ENCODE measurements around the gene MYOZ2.

MYOZ2 gene

DNA sequence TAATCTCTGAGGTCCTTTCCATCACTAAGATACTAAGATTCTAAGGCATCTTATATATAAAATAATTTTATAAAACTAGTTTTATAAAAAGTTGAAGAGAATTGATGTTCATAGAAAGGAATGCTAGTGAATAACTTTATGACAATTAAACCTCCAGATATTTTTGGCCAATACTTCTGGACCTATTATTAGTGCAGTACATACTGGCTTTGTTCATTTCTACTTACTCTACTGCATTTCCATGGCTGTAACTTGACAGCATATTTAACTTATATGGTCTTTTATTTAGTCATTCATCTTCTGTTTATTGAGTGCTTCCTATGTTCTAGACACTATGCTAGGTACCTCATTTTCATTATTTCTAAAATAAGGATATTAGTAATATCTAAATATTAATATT lies 70.1 kb downstream of the MYOZ2 start:
- DNase-seq: no peak

GRCh38 chr4:119206178-119206577 lies 70.5 kb downstream of the MYOZ2 start:
- no peak for DNase-seq

DNA sequence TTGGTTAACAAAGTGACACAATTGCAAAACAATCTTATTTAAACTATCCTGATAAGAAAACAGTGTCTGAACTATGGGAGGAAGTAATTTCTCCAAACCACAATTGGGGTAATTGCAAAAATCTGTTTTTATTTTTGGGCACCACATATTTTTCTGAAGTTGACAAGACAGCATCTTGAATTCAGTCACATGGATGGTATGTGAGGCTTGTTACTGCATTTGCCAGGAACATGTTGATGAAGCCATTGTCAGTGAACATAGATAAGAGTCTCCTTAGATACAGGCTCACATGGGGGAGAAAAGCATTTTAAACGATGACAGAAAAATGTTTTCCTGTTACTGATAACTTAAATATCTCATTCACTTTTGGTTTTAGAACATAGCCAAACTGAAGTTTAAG lies 71.4 kb downstream of the MYOZ2 start:
- no peak for DNase-seq

DNA sequence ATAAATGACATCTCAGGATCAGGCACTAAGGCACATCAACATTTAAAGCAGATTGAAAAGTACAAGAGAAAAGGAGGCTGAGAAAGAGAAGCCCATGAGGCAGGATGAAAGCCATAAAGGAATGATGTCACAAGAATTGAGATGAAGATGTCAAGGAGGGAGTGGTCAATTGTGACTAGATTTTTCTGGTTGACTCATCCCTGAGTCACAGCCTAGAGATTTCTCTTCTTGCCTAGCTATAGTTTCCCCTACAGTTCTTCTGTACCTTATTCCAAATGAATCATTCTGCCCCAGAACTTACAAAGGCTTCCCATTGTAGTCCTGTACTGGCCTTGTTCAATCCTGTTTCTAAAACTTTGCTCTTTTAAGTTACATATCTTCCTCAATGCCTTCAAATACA lies 73.4 kb downstream of the MYOZ2 start:
- peak; percentile 60 for DNase-seq

GRCh38 chr4:119209586-119209985 lies 74.0 kb downstream of the MYOZ2 start:
- no peak for DNase-seq

DNA sequence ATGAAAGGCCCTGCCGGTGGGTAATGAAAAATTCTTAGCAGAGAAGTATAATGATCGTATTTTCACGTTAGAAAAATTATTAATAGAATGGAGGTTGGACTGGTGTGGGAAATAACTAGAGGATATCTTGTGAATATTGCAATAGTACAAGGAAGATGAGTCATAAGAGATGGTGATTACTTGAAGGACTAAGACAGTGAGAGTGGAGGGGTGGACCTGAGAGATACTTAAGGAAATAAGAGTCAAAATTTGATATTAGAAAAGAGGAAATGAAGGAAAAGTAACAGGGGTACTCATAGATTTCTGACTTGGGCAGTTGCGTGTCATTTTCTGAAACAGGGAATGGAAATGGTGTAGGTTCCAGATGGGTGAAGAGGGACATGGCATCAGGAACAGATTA lies 75.1 kb downstream of the MYOZ2 start:
- no peak for DNase-seq

GRCh38 chr4:119211867-119212233 lies 76.2 kb downstream of the MYOZ2 start:
- DNase-seq: no peak

DNA sequence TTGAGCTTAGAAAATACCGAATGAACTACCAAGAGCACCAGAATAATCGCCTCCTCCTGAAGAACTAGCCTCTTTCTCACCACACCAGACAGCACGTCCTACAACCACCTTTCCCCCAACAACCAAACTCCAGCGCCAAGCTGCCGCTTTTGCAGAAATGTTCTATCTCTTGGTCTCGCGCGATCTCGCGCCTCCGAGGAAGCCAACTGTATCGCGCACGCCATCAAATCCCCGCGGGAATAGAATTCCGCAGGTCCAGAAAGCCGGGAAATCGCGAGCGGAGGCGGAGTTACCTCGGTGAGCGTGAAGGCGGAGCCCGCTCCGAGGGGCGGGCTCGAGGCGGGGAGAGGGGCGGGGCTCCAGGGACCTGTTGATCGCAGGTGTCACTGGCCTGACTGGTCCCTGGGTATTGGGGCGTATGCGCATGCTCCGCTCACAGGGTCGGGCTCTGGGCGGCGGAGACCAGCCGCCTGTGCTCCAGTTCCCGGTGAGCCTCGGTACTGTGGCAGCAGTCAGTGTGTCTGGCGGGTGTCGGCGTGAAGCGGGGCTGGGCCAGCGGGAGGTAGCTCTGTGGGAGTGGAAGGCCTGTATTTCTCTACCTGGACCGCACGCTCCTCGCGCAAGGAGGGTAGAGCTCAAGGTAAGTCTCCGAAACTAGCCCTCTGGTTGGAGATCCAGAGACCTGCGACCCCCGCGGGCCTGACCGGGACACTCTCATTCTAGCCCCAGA lies 76.8 kb downstream of the MYOZ2 start, which contains the start of gene USP53:
USP53 (plus strand) TSS at position 480 of the 730 bp plus-strand sequence. CDS start 27,047 bp downstream, outside the sequence.
- DNase-seq: peak; percentile 97

- peak; percentile 32 for DNase-seq
These were observed 77.5 kb downstream of the MYOZ2 start for GRCh38 chr4:119212964-119213606.

DNA sequence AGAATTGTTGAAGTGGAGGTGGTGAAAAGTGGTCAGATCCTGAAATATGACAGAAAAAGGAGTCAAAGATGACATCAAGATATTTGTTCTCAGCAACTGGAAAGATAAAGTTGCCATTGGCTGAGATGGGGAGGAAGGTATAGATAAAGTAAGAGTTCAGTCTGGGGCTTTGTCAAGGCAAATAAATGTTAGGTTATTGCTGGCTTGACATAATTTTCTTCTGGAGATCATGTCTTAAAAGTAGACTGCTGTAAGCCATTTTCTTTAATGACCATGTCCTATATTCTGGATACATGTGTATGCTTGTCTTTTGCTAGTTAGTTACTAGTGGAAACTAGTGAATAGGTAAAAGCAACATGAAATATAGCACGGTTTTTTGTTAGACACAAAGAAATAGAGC lies 82.5 kb downstream of the MYOZ2 start:
- no peak for DNase-seq

DNA sequence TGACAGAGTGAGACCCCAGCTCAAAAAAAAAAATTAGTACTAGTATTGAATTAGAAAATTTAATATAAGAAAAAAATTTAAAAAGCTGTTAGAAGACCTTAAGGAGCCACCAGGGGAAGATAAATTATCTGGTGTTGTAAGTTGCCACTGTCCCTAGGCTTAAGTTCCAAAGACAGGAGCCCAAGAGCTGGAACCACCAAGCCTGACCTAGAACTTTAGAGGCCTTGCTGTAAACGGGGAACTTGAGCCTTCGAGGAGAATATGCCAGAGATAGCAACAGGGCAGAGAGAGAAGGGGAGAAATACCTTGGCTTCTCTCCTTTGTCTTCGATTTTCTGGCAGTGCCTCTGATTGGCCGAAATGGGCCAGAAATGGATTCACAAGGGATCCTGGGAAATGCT lies 85.8 kb downstream of the MYOZ2 start:
- no peak for DNase-seq

DNA sequence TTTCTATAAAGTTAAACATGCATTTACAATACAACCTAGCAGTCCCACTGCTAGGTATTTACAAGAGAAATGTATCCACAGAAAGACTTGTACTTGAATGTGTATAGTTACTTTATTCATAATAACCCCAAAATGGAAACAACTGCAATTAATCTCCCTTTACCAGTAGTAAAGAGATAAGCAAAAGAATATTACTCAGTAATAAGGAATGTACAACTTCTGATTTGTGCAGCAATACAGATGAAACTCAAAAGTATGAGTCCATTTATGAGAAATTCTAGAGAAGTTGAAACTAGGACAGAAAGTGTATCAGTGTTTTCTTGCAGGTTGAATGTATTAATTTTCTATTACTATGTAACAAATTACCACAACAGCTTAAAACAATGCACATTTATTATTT lies 92.1 kb downstream of the MYOZ2 start:
- DNase-seq: no peak

DNA sequence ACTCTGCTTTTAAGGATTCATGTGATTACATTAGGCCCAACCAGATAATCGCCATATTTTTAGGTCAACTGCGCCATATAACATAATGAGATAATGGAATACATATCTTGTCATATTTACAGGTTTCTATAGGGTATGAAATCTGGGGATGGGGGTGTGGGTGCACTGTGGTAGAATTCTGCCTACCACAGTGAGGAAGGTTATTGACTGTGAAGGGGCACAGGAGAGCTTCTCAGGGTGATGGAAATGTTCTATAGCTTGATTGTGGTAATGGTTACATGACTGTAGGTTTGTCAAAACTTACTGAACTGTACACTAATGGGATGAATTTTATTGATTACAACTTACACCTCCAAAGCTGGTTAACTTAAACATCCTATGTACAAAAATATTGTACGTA lies 92.8 kb downstream of the MYOZ2 start:
- no peak for DNase-seq

- DNase-seq: no peak
These were observed 94.5 kb downstream of the MYOZ2 start for GRCh38 chr4:119229908-119230687.

- no peak for DNase-seq
These were observed 95.9 kb downstream of the MYOZ2 start for GRCh38 chr4:119231491-119231890.

DNA sequence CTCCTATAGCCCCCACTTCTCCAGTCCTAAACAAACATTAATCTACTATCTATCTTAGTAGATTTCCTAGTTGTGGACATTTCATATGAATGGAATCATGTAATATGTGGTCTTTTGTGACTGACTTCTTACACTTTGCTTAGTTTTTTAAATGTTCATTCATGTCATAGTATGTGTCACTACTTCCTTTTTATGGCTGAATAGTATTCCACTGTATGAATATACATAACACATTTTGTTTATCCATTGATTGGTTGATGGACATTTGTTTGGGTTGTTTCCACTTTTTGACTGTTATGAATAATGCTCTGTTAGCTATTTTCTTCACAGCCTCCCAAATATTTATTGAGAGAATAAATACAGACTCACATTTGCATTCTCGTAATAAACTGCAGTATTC lies 96.7 kb downstream of the MYOZ2 start:
- no peak for DNase-seq

DNA sequence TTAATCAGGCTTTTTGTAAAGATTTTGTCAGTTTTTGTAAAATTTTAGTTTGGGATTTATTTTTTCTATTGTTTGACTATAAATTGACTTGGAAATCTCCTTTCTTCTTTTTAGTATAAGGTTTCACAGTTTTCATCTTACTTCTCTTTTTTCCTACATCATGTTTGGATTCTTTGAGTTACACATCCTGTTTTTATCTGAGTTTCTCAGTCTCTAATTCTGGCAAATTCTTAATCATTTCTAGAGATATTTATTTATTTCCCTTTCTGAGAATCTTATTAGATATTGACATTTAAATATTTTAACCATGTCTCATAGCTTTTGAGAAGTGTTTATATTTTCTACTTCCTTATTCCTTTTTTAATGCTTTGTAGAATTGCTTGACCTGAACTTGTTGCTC lies 97.6 kb downstream of the MYOZ2 start:
- DNase-seq: no peak

GRCh38 chr4:119233750-119234149 lies 98.1 kb downstream of the MYOZ2 start:
- DNase-seq: no peak

GRCh38 chr4:119237201-119237600 lies 101.6 kb downstream of the MYOZ2 start:
- DNase-seq: no peak

Data from activated T-cell treated with anti-CD3 and anti-CD28 coated beads for 4 hours (primary cell).